BJ (cell line): ENCODE measurements around the gene MAST2. TPM values are rescaled to one million over a fixed set of nuclear protein-coding genes. Genes with fewer than 3 reads are reported as not detected.

Experiments
- CTCF ChIA-PET: fragments of 350-600 bp; formaldehyde crosslinking; extraction: SDS; loops from one replicate; lab custom pipeline; 2021; ENCODE audit warnings: antibody characterized with exemption, inconsistent platforms; lab: Yijun Ruan, JAX
- POLR2A ChIA-PET: fragments of 300-600 bp; sonication (Branson Sonifier 250); formaldehyde crosslinking; extraction: SDS; loops from one replicate; lab custom pipeline; 2021; ENCODE audit warnings: antibody characterized with exemption; lab: Charles Lee
- DNase-seq: peaks from one replicate; pipeline ENCODE4 v3.0.0-alpha.2; 2011; ENCODE audit warnings: low read depth
- H3K27me3 ChIP-seq: 2 replicates; pipeline ENCODE4 v1.6.0; 2011; ENCODE audit warnings: low read length; ENCODE audit not compliant: control insufficient read depth, insufficient read depth
- H3K36me3 ChIP-seq: 2 replicates; pipeline ENCODE4 v1.5.1; 2011; ENCODE audit warnings: low read length; ENCODE audit not compliant: control insufficient read depth, insufficient read depth
- H3K4me3 ChIP-seq: 2 replicates; pipeline ENCODE4 v1.5.1; 2011; ENCODE audit warnings: low read depth, mild to moderate bottlenecking, control low read depth, low read length
- polyA plus RNA-seq: library from polyadenylated mRNA; depleted of rRNA; stranded (reverse); fragments of >200 nt; gene quantifications from 2 replicates; pipeline ENCODE4 v1.2.3, GENCODE V29; 2011
- TF ChIP-seq, protein P1 (sequence below): IDR thresholded peaks from 2 replicates; pipeline ENCODE4 v1.5.1; 2011; ENCODE audit warnings: low read depth, mild to moderate bottlenecking, control low read depth, inconsistent platforms, low read length, moderate library complexity; ENCODE audit not compliant: insufficient read depth

Gene MAST2
- polyA plus RNA-seq, 1 experiment, result 47.2 TPM

DNA sequence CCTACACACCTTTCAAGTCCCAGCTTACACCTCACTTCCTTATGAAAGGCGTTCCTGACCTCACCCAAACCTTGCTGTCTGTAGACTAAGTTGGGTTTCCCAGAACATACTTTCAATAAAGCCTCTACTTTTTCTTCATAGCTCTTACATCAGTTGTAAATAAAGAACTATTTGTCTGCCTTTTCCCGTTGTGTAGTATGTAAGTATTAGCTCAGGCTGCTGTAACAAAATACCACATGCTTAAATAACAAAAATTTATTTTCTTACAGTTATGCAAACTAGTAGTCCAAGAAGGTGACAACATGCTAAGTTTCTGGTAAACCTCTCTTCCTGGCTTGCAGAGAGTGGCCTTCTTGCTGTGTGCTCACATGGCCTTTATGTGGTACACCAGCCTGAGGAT is 86.7 kb downstream of the MAST2 start:
- CTCF ChIA-PET, result interaction anchor here (1.2 kb wide), 1 partner anchor 15 kb away, joined by 4 read pairs; no protein-coding TSS in a partner anchor
- Histone ChIP-seq H3K4me3 (no peak overlapping the region), H3K27me3 (no peaks in the 10 kb centered on the region), H3K36me3 (no peaks in the 10 kb centered on the region)
- no peak for DNase-seq
- TF ChIP-seq, protein P1, sequence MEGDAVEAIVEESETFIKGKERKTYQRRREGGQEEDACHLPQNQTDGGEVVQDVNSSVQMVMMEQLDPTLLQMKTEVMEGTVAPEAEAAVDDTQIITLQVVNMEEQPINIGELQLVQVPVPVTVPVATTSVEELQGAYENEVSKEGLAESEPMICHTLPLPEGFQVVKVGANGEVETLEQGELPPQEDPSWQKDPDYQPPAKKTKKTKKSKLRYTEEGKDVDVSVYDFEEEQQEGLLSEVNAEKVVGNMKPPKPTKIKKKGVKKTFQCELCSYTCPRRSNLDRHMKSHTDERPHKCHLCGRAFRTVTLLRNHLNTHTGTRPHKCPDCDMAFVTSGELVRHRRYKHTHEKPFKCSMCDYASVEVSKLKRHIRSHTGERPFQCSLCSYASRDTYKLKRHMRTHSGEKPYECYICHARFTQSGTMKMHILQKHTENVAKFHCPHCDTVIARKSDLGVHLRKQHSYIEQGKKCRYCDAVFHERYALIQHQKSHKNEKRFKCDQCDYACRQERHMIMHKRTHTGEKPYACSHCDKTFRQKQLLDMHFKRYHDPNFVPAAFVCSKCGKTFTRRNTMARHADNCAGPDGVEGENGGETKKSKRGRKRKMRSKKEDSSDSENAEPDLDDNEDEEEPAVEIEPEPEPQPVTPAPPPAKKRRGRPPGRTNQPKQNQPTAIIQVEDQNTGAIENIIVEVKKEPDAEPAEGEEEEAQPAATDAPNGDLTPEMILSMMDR, result no peak
- POLR2A ChIA-PET, result no interaction called here

DNA sequence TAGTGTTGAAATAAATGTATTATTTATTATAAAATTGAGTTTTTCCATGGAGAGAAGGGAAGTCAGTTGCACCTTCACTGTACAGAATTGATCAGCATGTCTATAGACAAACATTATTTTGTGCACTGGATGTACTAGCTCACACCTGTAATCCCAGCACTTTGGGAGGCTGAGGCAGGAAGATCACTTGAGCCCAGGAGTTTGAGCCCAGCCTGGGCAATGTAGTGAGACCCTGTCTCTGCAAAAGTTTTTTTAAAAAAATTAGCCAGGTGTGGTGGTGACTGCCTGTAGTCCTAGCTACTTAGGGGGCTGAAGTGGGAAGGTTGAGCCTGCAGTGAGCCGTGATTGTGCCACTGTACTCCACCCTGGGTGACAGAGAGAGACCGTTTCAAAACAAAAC is 87.7 kb downstream of the MAST2 start:
- TF ChIP-seq, protein P1, result no peak
- no peaks in the 10 kb centered on the region for H3K36me3 ChIP-seq
- H3K27me3 ChIP-seq, result no peaks in the 10 kb centered on the region
- H3K4me3 ChIP-seq, result no peak overlapping the region
- no peak for DNase-seq
- ChIA-PET POLR2A (no interaction called here), CTCF (interaction anchor here (1.2 kb wide), 1 partner anchor 14 kb away, joined by 4 read pairs; no protein-coding TSS in a partner anchor)

DNA sequence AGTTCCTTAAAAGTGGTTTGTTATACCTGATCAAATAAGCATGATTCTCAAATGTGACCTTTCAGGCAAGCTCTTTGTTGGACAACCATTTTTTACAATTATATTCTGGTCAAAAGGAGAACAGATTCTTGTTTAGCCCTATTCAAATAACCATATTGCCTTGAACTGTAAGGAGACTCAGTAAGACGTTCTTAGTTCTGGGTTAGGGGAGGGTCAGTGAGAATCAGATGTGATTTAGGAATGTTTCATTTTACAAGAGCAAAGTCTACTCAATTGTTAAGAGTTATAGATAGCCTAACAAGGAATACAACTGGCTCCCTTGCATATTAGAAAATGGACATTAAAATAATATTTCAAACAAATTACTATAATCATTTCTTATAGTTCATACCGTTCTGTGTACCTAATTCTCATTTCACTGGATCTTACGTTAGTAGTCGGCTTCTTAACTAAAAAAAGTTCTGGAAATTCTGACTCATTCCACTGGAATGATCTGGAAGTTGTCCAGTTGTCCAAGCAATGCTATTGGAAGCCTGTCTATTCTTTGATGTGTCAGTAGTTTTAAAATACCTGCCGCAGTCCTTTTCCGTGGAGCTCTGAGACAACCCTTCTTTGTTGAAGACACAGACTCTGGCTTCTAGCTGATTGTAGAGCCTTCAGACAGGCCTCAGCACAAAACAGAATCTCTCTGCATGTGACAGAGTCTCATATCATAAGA is 88.8 kb downstream of the MAST2 start:
- no peak overlapping the region for H3K4me3 ChIP-seq
- ChIA-PET POLR2A (interaction anchor here (0.6 to 1.1 kb wide), 2 partner anchors 306 to 370 kb away, joined by 3 read pairs; partner anchors contain the start of gene PRDX1), CTCF (no interaction called here)
- H3K36me3 ChIP-seq, result no peaks in the 10 kb centered on the region
- H3K27me3 ChIP-seq, result no peaks in the 10 kb centered on the region
- DNase-seq, result peak; percentile 65
- TF ChIP-seq, protein P1, result no peak

DNA sequence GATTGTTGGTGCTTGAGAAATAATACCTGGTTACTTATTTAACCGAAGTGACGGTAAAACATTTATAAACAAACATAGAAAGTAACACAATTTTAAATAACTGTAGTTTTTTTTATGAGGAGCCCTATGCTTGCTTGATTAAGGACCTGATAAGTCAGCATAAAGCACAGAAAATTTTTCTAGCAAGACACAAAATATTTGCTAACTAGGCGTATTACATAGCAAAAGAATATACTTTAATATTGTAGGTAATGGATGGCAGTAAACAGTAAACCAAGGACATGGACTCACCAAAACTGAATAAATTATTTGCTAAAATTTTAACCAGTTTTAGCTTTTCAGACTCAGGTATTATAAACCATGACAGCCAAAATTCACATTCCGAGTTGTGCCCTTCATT is 90.9 kb downstream of the MAST2 start:
- no peaks in the 10 kb centered on the region for H3K36me3 ChIP-seq
- H3K27me3 ChIP-seq, result no peaks in the 10 kb centered on the region
- no peak for DNase-seq
- POLR2A ChIA-PET, result no interaction called here
- CTCF ChIA-PET, result interaction anchor here (0.9 kb wide), 1 partner anchor 19 kb away, joined by 3 read pairs; no protein-coding TSS in a partner anchor
- H3K4me3 ChIP-seq, result no peak overlapping the region
- TF ChIP-seq, protein P1, result no peak

DNA sequence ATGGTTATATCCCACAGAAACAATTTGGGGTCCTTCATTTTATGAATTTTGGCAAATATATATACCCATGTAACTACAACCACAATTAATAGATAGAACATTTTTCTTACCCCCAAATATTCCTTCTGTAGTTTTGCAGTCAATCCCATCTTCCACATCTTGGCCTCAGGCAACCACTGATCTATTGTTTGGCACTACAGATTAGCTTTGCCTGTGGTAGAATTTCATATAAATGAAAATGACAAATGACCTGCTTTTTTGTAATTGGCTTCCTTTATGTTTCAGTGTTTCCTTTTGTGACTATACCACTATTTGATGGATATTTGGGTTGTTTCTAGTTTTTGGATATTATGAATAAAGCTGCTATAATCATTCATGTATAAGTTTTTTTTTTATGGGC is 91.5 kb downstream of the MAST2 start:
- ChIA-PET POLR2A (no interaction called here), CTCF (interaction anchor here (0.9 kb wide), 1 partner anchor 19 kb away, joined by 3 read pairs; no protein-coding TSS in a partner anchor)
- no peaks in the 10 kb centered on the region for H3K27me3 ChIP-seq
- H3K4me3 ChIP-seq, result no peak overlapping the region
- DNase-seq, result no peak
- TF ChIP-seq, protein P1, result no peak
- H3K36me3 ChIP-seq, result no peaks in the 10 kb centered on the region
